Measurements from ENCODE around the gene TMEM101.
"Not testable (repeated sequence)": the region's sequence is repeated elsewhere in the genome, so short reads cannot be mapped to it uniquely, and the experiment has no call there.

The TMEM101 gene

DNA sequence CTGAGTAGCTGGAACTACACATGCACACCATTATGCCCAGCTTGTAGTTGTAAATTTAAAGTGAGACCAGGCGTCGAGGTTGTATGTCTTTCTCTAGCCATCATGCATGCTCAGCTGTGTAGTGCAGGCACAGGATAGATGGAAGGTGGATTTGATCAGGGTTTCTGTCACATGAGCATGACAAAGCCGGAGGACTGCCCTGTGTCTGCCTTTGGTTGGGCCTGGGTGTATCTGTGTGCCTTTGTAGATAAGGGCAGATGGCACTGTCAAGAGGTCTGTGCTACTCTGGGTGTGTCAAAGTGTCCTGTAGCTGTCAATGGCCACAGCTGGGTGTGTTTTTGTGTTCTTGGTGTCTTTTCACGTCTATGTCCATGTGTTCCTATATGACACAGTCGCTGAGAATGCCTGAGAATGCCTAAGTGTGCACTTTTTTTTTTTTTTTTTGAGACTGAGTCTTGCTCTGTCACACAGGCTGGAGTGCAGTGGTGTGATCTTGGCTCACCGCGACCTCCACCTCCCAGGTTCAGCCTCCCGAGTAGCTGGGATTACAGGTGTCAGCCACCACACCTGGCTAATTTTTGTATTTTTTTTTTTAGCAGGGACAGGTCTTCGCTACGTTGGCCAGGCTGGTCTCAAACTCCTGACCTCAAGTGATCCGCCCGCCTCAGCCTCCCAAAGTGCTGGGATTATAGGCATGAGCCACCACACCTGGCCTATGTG is 14.5 kb downstream of the TMEM101 start:
- Histone ChIP-seq H2AFZ (ENCODE audit: low read depth) (no peak overlapping the region), H3K36me3 (ENCODE audit: insufficient read depth) (no peaks in the 10 kb centered on the region), H3K4me1 (ENCODE audit: low read depth, poor library complexity, severe bottlenecking) (no peaks in the 10 kb centered on the region), H3K27ac (no peak overlapping the region), H3K79me2 (ENCODE audit: insufficient read depth, low read depth) (no peaks in the 10 kb centered on the region), H4K20me1 (ENCODE audit: insufficient read depth) (no peaks in the 10 kb centered on the region), H3K9ac (no peak overlapping the region), H3K27me3 (ENCODE audit: insufficient read depth, low read depth) (peaks cover 5% of the 10 kb centered on the region; the same call in 1 of the 2 replicates), H3K4me3 (IDR thresholded peaks at IDR 0.05; ENCODE audit: insufficient read depth, low read depth, low read length) (no peak overlapping the region), H3K4me2 (no peak overlapping the region)
- TF ChIP-seq, protein P1, sequence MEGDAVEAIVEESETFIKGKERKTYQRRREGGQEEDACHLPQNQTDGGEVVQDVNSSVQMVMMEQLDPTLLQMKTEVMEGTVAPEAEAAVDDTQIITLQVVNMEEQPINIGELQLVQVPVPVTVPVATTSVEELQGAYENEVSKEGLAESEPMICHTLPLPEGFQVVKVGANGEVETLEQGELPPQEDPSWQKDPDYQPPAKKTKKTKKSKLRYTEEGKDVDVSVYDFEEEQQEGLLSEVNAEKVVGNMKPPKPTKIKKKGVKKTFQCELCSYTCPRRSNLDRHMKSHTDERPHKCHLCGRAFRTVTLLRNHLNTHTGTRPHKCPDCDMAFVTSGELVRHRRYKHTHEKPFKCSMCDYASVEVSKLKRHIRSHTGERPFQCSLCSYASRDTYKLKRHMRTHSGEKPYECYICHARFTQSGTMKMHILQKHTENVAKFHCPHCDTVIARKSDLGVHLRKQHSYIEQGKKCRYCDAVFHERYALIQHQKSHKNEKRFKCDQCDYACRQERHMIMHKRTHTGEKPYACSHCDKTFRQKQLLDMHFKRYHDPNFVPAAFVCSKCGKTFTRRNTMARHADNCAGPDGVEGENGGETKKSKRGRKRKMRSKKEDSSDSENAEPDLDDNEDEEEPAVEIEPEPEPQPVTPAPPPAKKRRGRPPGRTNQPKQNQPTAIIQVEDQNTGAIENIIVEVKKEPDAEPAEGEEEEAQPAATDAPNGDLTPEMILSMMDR (conservative IDR thresholded peaks at IDR 0.05; ENCODE audit: low read depth, low read length), result no peak

DNA sequence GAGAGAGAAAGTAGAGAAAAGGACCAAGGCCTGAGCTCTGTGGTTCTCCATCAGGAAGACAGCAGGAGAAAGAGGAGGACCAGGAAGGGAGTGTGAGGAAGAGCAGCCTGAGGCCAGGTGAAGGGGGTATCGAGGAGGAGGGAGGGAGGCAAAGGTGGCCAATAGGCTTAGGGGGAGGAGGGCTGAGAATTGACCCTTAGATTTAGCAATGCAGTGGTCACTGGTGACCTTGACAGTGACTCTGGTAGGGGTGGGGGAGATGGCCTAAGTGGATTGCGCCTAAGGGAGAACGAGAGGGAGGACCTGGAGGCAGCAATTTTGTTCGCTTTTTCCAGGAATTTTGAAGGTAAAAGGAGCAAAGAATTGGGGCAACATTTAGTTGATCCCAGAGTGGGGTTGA is 15.7 kb downstream of the TMEM101 start:
- H3K27ac ChIP-seq, result no peak overlapping the region
- peaks cover 7% of the 10 kb centered on the region for H3K4me1 ChIP-seq (ENCODE audit: low read depth, poor library complexity, severe bottlenecking)
- no peaks in the 10 kb centered on the region for H4K20me1 ChIP-seq (ENCODE audit: insufficient read depth)
- no peaks in the 10 kb centered on the region for H3K36me3 ChIP-seq (ENCODE audit: insufficient read depth)
- no peak overlapping the region for H2AFZ ChIP-seq (ENCODE audit: low read depth)
- no peak overlapping the region for H3K9ac ChIP-seq
- no peak overlapping the region for H3K4me3 ChIP-seq (IDR thresholded peaks at IDR 0.05; ENCODE audit: insufficient read depth, low read depth, low read length)
- H3K27me3 ChIP-seq (ENCODE audit: insufficient read depth, low read depth), result peaks cover 5% of the 10 kb centered on the region; the same call in 1 of the 2 replicates
- H3K79me2 ChIP-seq (ENCODE audit: insufficient read depth, low read depth), result no peaks in the 10 kb centered on the region
- TF ChIP-seq, protein P1 (conservative IDR thresholded peaks at IDR 0.05; ENCODE audit: low read depth, low read length), result no peak
- no peak overlapping the region for H3K4me2 ChIP-seq

DNA sequence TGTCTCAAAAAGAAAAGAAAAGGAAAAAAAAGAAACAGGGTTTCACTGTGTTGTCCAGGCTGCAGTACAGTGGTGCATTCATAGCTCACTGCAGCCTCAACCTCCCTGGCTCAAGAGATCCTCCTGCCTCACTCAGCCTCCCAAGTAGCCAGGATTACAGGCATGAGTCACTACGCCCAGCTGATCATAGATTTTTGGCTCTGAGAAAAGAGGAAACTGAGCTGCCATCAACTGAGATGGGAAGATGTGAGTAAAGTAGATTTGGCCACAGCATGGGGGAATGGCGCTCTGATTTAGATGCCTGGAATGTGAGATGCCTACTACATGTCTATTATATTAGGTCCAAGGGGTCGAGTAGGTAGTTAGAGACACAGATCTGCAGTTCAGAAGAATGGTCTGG is 16.2 kb downstream of the TMEM101 start:
- Histone ChIP-seq H2AFZ (ENCODE audit: low read depth) (no peak overlapping the region), H3K4me3 (IDR thresholded peaks at IDR 0.05; ENCODE audit: insufficient read depth, low read depth, low read length) (no peak overlapping the region), H3K79me2 (ENCODE audit: insufficient read depth, low read depth) (no peaks in the 10 kb centered on the region), H3K36me3 (ENCODE audit: insufficient read depth) (no peaks in the 10 kb centered on the region), H3K27ac (no peak overlapping the region), H3K4me2 (no peak overlapping the region), H3K4me1 (ENCODE audit: low read depth, poor library complexity, severe bottlenecking) (peaks cover 9% of the 10 kb centered on the region), H3K27me3 (ENCODE audit: insufficient read depth, low read depth) (peaks cover under 1% of the 10 kb centered on the region; the same call in 1 of the 2 replicates), H4K20me1 (ENCODE audit: insufficient read depth) (no peaks in the 10 kb centered on the region), H3K9ac (no peak overlapping the region)
- TF ChIP-seq, protein P1 (conservative IDR thresholded peaks at IDR 0.05; ENCODE audit: low read depth, low read length), result no peak

DNA sequence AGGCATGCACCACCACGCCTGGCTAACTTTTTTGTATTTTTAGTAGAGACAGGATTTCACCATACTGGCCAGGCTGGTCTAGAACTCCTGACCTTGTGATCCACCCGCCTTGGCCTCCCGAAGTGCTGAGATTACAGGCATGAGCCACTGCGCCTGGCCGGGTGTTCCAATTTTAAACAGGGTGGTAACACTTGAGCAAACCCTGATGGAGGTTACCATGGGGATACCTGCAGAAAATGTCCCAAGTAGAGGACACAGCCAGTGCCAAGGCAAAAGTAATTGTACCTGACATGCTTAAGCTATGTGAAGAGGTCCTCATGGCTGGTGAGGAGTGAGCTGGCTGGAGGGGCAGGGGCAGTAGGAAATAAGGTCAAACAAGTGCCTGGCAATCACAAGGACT is 17.6 kb downstream of the TMEM101 start:
- H3K9ac ChIP-seq; H4K20me1 ChIP-seq (ENCODE audit: insufficient read depth); H3K79me2 ChIP-seq (ENCODE audit: insufficient read depth, low read depth); H3K36me3 ChIP-seq (ENCODE audit: insufficient read depth); H3K4me2 ChIP-seq; H2AFZ ChIP-seq (ENCODE audit: low read depth); H3K27me3 ChIP-seq (ENCODE audit: insufficient read depth, low read depth); H3K4me1 ChIP-seq (ENCODE audit: low read depth, poor library complexity, severe bottlenecking); H3K27ac ChIP-seq; H3K4me3 ChIP-seq (IDR thresholded peaks at IDR 0.05; ENCODE audit: insufficient read depth, low read depth, low read length): not testable (repeated sequence)

DNA sequence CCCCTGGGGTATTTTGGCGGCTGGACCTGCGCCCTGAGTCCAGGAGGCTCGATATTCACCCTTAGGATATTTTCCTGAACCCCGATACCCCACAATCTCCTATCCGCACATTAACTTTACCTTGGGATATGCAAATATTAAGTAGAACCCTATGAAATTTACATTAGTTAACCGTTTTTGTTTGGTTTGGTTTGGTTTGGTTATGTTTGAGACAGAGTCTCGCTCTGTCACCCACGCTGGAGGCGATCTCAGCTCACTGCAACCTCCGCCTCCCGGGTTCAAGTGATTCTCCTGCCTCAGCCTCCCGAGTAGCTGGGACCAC is 19.7 kb downstream of the TMEM101 start:
- no peaks in the 10 kb centered on the region for H3K36me3 ChIP-seq (ENCODE audit: insufficient read depth)
- TF ChIP-seq, protein P1 (conservative IDR thresholded peaks at IDR 0.05; ENCODE audit: low read depth, low read length), result peak; percentile 42
- H3K4me2 ChIP-seq, result peak overlapping the region; percentile 82
- H3K27ac ChIP-seq, result no peak overlapping the region
- H3K4me3 ChIP-seq (IDR thresholded peaks at IDR 0.05; ENCODE audit: insufficient read depth, low read depth, low read length), result no peak overlapping the region
- H3K9ac ChIP-seq, result no peak overlapping the region; the same call in 1 of the 2 replicates
- H3K79me2 ChIP-seq (ENCODE audit: insufficient read depth, low read depth), result no peaks in the 10 kb centered on the region
- H3K4me1 ChIP-seq (ENCODE audit: low read depth, poor library complexity, severe bottlenecking), result peaks cover 9% of the 10 kb centered on the region
- H2AFZ ChIP-seq (ENCODE audit: low read depth), result peak overlapping the region; percentile 97
- no peaks in the 10 kb centered on the region for H3K27me3 ChIP-seq (ENCODE audit: insufficient read depth, low read depth)
- no peaks in the 10 kb centered on the region for H4K20me1 ChIP-seq (ENCODE audit: insufficient read depth)
